B cell (primary cell): ENCODE measurements around the gene GNAT2.

Experiments
- CTCF ChIP-seq: fragments of 200-600 bp; IDR thresholded peaks from one replicate; pipeline ENCODE4 v1.8.0; 2022; ENCODE audit warnings: antibody characterized with exemption, mild to moderate bottlenecking
- EZH2 ChIP-seq: IDR thresholded peaks from 2 replicates; pipeline ENCODE4 v1.6.1; 2012; ENCODE audit warnings: borderline replicate concordance, low read depth, mild to moderate bottlenecking, moderate library complexity, low read length; ENCODE audit not compliant: insufficient read depth, poor library complexity, severe bottlenecking

GRCh38 chr1:109659997-109660690 is 40.7 kb upstream of the GNAT2 start:
- TF ChIP-seq CTCF, result no peak
- no peak for TF ChIP-seq EZH2
